Lung (tissue), 12 donors: ENCODE data around the gene XRCC3. TPM values are rescaled to one million over a fixed set of nuclear protein-coding genes. Genes with fewer than 3 reads are reported as not detected.

Experiments used
- ATAC-seq: fragments of 200-7000 bp; cut with Tn5 transposase; one replicate; pipeline ENCODE4 v1.9.1; 2020; ENCODE audit warnings: moderate number of reproducible peaks; ENCODE audit not compliant: insufficient read depth, low FRiP score
- DNase-seq, 3 donors: peaks; one replicate each; pipeline ENCODE4 v3.0.0-alpha.2; 2013 to 2017
- H3K27ac ChIP-seq, 2 donors: one replicate each; pipeline ENCODE4 v1.5.1; 2013; ENCODE audit warnings: mild to moderate bottlenecking in 2 of 2, moderate library complexity in 2 of 2, control low read depth in 1 of 2, inconsistent platforms in 1 of 2, low read depth in 1 of 2, low read length in 1 of 2
- H3K27me3 ChIP-seq, 3 donors: one replicate each; pipeline ENCODE4 v1.5.1; 2013; ENCODE audit warnings: low read length in 2 of 3; ENCODE audit not compliant: control insufficient read depth in 3 of 3, insufficient read depth in 3 of 3
- H3K36me3 ChIP-seq, 4 donors: one replicate each; pipeline ENCODE4 v1.5.1; 2013; ENCODE audit warnings: low read length in 4 of 4, mild to moderate bottlenecking in 1 of 4, moderate library complexity in 1 of 4; ENCODE audit not compliant: control insufficient read depth in 4 of 4, insufficient read depth in 4 of 4
- H3K4me1 ChIP-seq, 5 donors: one replicate each; pipeline ENCODE4 v1.5.1; 2013; ENCODE audit warnings: low read length in 5 of 5, mild to moderate bottlenecking in 2 of 5, moderate library complexity in 1 of 5; ENCODE audit not compliant: control insufficient read depth in 5 of 5, insufficient read depth in 5 of 5
- H3K4me3 ChIP-seq: one replicate; pipeline ENCODE4 v1.5.1; 2013; ENCODE audit warnings: mild to moderate bottlenecking, control low read depth, moderate library complexity
- H3K9ac ChIP-seq, 2 donors: one replicate each; pipeline ENCODE4 v1.5.1; 2013; ENCODE audit warnings: low read length in 2 of 2, control low read depth in 1 of 2; ENCODE audit not compliant: insufficient read depth in 1 of 2
- H3K9me3 ChIP-seq, 4 donors: one replicate each; pipeline ENCODE4 v1.5.1; 2013; ENCODE audit warnings: low read length in 3 of 4, mild to moderate bottlenecking in 1 of 4, moderate library complexity in 1 of 4; ENCODE audit not compliant: control insufficient read depth in 4 of 4, insufficient read depth in 3 of 4
- WGBS, 2 donors: extraction: QIAGEN DNeasy Blood & Tissue Kit; methylation state at CpG; one replicate each; pipeline ENCODE4 v1.1.7; 2013; 5-methylcytosine and 5-hydroxymethylcytosine counted together
- polyA plus RNA-seq, 2 donors: library from polyadenylated mRNA; stranded (reverse); fragments of 200-250 nt; gene quantifications; one replicate each; pipeline ENCODE4 v1.2.1, GENCODE V29; 2013
- total RNA-seq, 2 donors: library from RNA; depleted of rRNA in 1 of 2; stranded (reverse); fragments of >200 nt in 1 of 2; gene quantifications; one replicate each; pipeline ENCODE4 v1.2.1, GENCODE V29; 2014 to 2021
- TF ChIP-seq, protein P1 (sequence below): IDR thresholded peaks from 2 replicates; pipeline ENCODE4 v1.5.1; 2012; ENCODE audit warnings: mild to moderate bottlenecking; ENCODE audit errors: control extremely low read depth, extremely low read depth
- donor health status: control.
- donor health status: control.
- donor health status: Bipolar disorder and iron deficiency.
- donor health status: healthy.
- donor health status: DM: yes; HTN: yes; CAD: no.

Gene XRCC3
- total and polyA plus RNA-seq, 4 donors: 4.4 to 10.4 (median 6.0) TPM

DNA sequence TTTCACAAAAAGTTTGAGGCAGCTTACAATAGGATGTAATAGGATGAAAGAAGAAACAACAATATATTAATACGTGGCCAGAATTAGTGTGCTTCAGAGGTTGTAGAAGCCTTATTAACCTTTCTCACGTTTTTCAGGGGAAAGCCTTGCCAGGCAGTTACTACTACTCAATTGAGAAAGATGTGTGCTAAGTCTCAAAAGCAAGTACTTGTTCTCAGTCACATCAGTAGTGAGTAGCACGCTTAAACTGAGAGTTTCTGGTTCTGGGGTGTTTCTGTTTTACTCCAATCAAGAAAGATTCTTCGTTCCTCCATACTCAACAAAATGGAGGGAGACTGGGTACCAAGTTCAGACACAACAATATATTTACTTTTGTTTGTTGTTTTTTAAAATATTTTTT lies 47.6 kb downstream of the XRCC3 start:
- Histone ChIP-seq H3K9ac (no peak overlapping the region), H3K27me3 (no peaks in the 10 kb centered on the region), H3K27ac (no peak overlapping the region), H3K36me3 (peaks cover 32 to 50% (median 33%) of the 10 kb centered on the region in 4 donors), H3K9me3 (peaks cover 0 to 3% (median 0%) of the 10 kb centered on the region in 4 donors), H3K4me1 (no peaks in the 10 kb centered on the region), H3K4me3 (no peak overlapping the region)
- DNase-seq: no peak
- ATAC-seq: no peak
- TF ChIP-seq, protein P1, sequence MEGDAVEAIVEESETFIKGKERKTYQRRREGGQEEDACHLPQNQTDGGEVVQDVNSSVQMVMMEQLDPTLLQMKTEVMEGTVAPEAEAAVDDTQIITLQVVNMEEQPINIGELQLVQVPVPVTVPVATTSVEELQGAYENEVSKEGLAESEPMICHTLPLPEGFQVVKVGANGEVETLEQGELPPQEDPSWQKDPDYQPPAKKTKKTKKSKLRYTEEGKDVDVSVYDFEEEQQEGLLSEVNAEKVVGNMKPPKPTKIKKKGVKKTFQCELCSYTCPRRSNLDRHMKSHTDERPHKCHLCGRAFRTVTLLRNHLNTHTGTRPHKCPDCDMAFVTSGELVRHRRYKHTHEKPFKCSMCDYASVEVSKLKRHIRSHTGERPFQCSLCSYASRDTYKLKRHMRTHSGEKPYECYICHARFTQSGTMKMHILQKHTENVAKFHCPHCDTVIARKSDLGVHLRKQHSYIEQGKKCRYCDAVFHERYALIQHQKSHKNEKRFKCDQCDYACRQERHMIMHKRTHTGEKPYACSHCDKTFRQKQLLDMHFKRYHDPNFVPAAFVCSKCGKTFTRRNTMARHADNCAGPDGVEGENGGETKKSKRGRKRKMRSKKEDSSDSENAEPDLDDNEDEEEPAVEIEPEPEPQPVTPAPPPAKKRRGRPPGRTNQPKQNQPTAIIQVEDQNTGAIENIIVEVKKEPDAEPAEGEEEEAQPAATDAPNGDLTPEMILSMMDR: no peak
- 87 to 96% methylated on average over 4 of the region's 4 CpGs for WGBS, 2 donors

DNA sequence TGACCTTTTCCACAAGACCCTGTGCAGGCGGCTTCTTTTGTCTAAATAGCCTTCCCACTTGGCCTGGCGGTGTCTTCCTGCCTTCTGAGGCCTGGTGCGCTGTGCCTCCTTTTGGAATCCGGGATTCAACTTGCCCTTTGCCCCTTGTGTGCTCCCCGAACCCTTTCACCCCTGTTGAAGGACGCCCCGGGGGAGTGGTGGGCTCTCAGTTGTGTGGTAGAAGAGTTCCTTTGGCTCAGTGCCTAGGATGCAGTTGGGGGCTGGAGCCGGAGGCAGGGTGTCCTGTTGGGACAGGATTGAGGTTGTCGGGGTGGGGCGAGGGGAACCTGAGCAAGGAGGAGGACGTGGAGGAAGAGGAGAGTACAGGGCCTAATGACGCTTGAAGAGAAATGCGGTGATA lies 51.7 kb downstream of the XRCC3 start:
- Histone ChIP-seq H3K4me1 (no peaks in the 10 kb centered on the region), H3K36me3 (peaks cover 22 to 49% (median 42%) of the 10 kb centered on the region in 4 donors), H3K9ac (no peak overlapping the region), H3K27me3 (no peaks in the 10 kb centered on the region), H3K27ac (peak overlapping the region in 1 of 2 donors; percentile 86), H3K9me3 (peaks cover 0 to 3% (median 0%) of the 10 kb centered on the region in 4 donors), H3K4me3 (no peak overlapping the region)
- WGBS, 2 donors: 84 to 86% methylated on average over 13 of the region's 13 CpGs
- no peak for DNase-seq
- ATAC-seq: no peak
- TF ChIP-seq, protein P1: no peak

DNA sequence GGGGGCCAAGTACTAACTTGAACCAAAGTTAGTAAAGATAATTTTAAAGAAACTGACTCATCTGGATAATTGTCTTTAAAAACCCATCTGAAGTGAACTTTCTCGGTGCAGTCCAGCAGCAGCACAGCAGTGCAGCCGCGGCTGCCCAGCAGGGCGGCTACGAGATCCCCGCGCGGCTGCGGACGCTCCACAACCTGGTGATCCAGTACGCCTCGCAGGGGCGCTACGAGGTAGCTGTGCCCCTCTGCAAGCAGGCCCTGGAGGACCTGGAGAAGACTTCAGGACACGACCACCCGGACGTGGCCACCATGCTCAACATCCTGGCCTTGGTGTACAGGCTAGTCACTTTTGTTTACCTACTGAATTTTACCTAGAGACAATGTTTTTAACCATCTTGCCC lies 52.7 kb downstream of the XRCC3 start:
- Histone ChIP-seq H3K27me3 (no peaks in the 10 kb centered on the region), H3K4me1 (peaks cover 0 to 2% (median 0%) of the 10 kb centered on the region in 5 donors), H3K9me3 (peaks cover 0 to 3% (median 0%) of the 10 kb centered on the region in 4 donors), H3K36me3 (peaks cover 22 to 48% (median 40%) of the 10 kb centered on the region in 4 donors), H3K27ac (no peak overlapping the region), H3K9ac (no peak overlapping the region), H3K4me3 (no peak overlapping the region)
- DNase-seq (no peak), ATAC-seq (no peak)
- TF ChIP-seq, protein P1: no peak
- 97 to 98% methylated on average over 17 of the region's 17 CpGs for WGBS, 2 donors

DNA sequence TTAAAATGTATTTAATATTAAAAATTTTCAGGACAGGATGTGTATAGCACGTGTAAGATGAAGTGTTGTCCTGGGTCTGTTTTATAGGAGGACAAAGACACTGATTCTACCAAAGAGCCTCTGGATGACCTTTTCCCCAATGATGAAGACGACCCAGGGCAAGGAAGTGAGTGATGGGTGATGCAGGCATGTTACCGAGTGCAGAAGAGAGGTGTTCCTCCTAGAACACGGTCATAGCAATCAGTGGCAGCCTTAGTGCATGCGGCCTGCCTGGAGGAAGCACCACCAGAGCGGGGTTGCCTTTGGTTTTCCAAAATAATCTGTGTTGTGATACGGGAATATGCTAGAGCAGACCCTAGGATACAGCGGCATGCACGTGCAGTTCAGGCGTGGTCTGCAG lies 53.2 kb downstream of the XRCC3 start:
- DNase-seq: no peak
- TF ChIP-seq, protein P1: no peak
- Histone ChIP-seq H3K9ac (no peak overlapping the region), H3K4me3 (no peak overlapping the region), H3K27ac (peak overlapping the region in 1 of 2 donors; percentile 8), H3K9me3 (peaks cover 0 to 3% (median 0%) of the 10 kb centered on the region in 4 donors), H3K27me3 (no peaks in the 10 kb centered on the region), H3K4me1 (peaks cover 0 to 2% (median 0%) of the 10 kb centered on the region in 5 donors), H3K36me3 (peaks cover 23 to 51% (median 41%) of the 10 kb centered on the region in 4 donors)
- no peak for ATAC-seq
- WGBS, 2 donors: 91 to 92% methylated on average over 10 of the region's 10 CpGs
